Measurements from ENCODE around the gene TARP.

Gene TARP

GRCh38 chr7:38232502-38233366 is 40.7 kb downstream of the TARP start:
- TF ChIP-seq CTCF (IDR thresholded peaks at IDR 0.05; ENCODE audit: low read depth, low read length), result no peak
- no peak overlapping the region for H3K4me3 ChIP-seq (ENCODE audit: low read depth, low read length)
- in situ Hi-C loops (cut with HindIII; ENCODE audit: low sequenced_read_pairs), result no loop called here
- peak; percentile 72 for DNase-seq (ENCODE audit: low read depth, low spot score)

GRCh38 chr7:38229884-38230642 is 43.4 kb downstream of the TARP start:
- no peak overlapping the region for H3K4me3 ChIP-seq (ENCODE audit: low read depth, low read length)
- in situ Hi-C loops (cut with HindIII; ENCODE audit: low sequenced_read_pairs), result no loop called here
- no peak for DNase-seq (ENCODE audit: low read depth, low spot score)
- TF ChIP-seq CTCF (IDR thresholded peaks at IDR 0.05; ENCODE audit: low read depth, low read length), result no peak

GRCh38 chr7:38229386-38229785 is 44.0 kb downstream of the TARP start:
- peak; percentile 79 for DNase-seq (ENCODE audit: low read depth, low spot score)
- in situ Hi-C loops (cut with HindIII; ENCODE audit: low sequenced_read_pairs), result no loop called here
- no peak overlapping the region for H3K4me3 ChIP-seq (ENCODE audit: low read depth, low read length)
- TF ChIP-seq CTCF (IDR thresholded peaks at IDR 0.05; ENCODE audit: low read depth, low read length), result no peak

- no peak for DNase-seq (ENCODE audit: low read depth, low spot score)
- TF ChIP-seq CTCF (IDR thresholded peaks at IDR 0.05; ENCODE audit: low read depth, low read length), result no peak
- in situ Hi-C loops (cut with HindIII; ENCODE audit: low sequenced_read_pairs), result loop anchor here (25.0 kb wide), 1 partner anchor 312 kb away; the partner anchor contains the start of genes EPDR1 and SFRP4
These were observed 49.0 kb downstream of the TARP start for GRCh38 chr7:38224392-38224791.

GRCh38 chr7:38223306-38223705 is 50.1 kb downstream of the TARP start:
- no peak for DNase-seq (ENCODE audit: low read depth, low spot score)
- no peak for TF ChIP-seq CTCF (IDR thresholded peaks at IDR 0.05; ENCODE audit: low read depth, low read length)
- in situ Hi-C loops (cut with HindIII; ENCODE audit: low sequenced_read_pairs), result loop anchor here (25.0 kb wide), 1 partner anchor 311 kb away; the partner anchor contains the start of genes EPDR1 and SFRP4
- no peak overlapping the region for H3K4me3 ChIP-seq (ENCODE audit: low read depth, low read length)

More at GRCh38 chr7:38224392-38224791, 49.0 kb downstream of the TARP start:
- no peak overlapping the region for H3K4me3 ChIP-seq (ENCODE audit: low read depth, low read length)

GRCh38 chr7:38222481-38223096 is 50.8 kb downstream of the TARP start:
- TF ChIP-seq CTCF (IDR thresholded peaks at IDR 0.05; ENCODE audit: low read depth, low read length), result peak; percentile 79
- no peak overlapping the region for H3K4me3 ChIP-seq (ENCODE audit: low read depth, low read length)
- in situ Hi-C loops (cut with HindIII; ENCODE audit: low sequenced_read_pairs), result loop anchor here (25.0 kb wide), 1 partner anchor 310 kb away; the partner anchor contains the start of genes EPDR1 and SFRP4
- peak; percentile 69 for DNase-seq (ENCODE audit: low read depth, low spot score)
